ENCODE results near the gene ZC3H18. TPM values are rescaled to one million over a fixed set of nuclear protein-coding genes. Genes with fewer than 3 reads are reported as not detected.

The ZC3H18 gene
- total and polyA plus RNA-seq, 2 experiments from 2014 or later = 30.0 to 40.7 TPM

DNA sequence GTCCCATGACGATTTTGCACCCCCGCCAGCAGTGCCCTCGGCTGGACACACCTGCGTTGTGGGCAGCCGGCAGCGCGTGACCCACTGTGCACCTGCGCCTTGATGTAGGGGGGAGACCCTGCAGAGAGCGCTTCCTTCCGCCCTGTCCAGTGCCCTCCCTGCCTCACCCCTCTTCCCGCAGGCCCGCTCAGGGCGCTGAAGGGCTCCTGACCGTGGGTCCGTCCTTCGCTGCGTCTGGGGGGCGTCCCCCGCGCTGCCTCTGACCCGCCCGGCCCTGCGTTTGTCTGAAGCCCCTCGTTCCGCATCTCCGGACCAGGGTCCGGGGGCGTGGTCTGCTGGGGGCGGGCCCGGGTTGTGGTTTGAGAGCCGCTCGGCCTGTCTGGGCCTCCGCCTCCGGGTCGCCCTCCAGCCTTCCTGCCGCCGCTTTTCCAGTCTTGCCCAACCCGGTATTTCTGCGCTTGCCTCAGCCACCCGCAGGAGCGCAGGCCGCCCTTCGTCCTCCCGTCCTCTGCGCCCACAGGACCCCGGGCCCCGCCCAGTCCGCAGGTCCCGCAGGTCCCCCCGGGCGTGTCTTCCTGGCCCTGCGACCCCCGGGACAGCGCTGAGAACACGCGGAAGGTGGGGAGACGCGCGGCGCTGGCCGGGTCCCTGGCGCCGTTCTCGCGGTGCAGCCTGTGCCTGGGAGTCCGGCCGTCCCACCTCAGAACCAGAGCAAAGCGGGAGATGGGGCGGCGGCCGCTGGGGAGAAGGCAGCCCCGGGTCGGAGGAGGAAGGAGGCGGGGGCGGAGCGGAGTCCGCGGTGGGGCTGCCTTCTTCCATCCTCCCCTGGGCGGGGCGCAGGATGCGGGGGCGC lies 64.2 kb downstream of the ZC3H18 start (continued):
- TF ChIP-seq, protein P1, sequence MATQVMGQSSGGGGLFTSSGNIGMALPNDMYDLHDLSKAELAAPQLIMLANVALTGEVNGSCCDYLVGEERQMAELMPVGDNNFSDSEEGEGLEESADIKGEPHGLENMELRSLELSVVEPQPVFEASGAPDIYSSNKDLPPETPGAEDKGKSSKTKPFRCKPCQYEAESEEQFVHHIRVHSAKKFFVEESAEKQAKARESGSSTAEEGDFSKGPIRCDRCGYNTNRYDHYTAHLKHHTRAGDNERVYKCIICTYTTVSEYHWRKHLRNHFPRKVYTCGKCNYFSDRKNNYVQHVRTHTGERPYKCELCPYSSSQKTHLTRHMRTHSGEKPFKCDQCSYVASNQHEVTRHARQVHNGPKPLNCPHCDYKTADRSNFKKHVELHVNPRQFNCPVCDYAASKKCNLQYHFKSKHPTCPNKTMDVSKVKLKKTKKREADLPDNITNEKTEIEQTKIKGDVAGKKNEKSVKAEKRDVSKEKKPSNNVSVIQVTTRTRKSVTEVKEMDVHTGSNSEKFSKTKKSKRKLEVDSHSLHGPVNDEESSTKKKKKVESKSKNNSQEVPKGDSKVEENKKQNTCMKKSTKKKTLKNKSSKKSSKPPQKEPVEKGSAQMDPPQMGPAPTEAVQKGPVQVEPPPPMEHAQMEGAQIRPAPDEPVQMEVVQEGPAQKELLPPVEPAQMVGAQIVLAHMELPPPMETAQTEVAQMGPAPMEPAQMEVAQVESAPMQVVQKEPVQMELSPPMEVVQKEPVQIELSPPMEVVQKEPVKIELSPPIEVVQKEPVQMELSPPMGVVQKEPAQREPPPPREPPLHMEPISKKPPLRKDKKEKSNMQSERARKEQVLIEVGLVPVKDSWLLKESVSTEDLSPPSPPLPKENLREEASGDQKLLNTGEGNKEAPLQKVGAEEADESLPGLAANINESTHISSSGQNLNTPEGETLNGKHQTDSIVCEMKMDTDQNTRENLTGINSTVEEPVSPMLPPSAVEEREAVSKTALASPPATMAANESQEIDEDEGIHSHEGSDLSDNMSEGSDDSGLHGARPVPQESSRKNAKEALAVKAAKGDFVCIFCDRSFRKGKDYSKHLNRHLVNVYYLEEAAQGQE (IDR thresholded peaks at IDR 0.05; ENCODE audit: unreplicated experiment) = no peak
- TF ChIP-seq ZNF331 (CRISPR knock-in tag; IDR thresholded peaks at IDR 0.05; ENCODE audit: low read depth) (no peak), EZH2 (IDR thresholded peaks at IDR 0.05; ENCODE audit: low read depth, unreplicated experiment) (no peak)
- TF ChIP-seq, protein P2, sequence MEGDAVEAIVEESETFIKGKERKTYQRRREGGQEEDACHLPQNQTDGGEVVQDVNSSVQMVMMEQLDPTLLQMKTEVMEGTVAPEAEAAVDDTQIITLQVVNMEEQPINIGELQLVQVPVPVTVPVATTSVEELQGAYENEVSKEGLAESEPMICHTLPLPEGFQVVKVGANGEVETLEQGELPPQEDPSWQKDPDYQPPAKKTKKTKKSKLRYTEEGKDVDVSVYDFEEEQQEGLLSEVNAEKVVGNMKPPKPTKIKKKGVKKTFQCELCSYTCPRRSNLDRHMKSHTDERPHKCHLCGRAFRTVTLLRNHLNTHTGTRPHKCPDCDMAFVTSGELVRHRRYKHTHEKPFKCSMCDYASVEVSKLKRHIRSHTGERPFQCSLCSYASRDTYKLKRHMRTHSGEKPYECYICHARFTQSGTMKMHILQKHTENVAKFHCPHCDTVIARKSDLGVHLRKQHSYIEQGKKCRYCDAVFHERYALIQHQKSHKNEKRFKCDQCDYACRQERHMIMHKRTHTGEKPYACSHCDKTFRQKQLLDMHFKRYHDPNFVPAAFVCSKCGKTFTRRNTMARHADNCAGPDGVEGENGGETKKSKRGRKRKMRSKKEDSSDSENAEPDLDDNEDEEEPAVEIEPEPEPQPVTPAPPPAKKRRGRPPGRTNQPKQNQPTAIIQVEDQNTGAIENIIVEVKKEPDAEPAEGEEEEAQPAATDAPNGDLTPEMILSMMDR (conservative IDR thresholded peaks at IDR 0.05; ENCODE audit: low read depth in 2 of 2) = no peak

DNA sequence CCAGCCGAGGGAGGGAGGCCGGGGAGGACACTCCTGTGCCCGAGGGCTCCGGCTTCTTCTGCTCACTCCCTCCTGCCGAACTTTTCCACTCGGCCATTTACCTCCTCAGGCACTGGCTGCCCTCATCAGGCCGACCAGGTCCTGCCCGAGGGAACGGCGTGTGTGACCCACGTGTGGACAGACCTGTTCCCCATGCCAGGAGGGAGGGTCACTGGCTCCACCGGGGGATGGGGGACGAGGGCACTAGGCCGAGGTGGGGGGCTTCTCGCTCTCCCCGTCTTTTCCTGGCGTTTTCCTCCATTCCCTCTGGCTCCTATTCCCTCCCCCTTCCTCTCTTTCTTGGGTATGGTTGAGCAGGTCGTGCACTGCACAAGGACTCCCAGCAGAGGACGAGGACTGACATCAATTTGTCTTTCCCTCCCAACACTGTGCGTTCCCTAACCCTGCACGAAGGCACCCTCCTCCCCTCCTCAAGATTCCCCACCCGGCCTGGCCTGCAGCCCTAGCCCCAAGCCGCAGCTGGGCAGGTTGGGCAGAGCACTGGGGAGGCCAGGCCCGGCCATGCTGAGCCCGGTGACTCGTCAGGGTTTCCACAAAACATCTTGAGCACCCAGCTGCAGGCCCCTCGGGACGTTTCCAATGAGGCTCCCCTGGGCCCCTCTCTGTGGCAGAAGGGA lies 64.9 kb downstream of the ZC3H18 start:
- H3K4me3 ChIP-seq = peak overlapping the region; percentile 89
- H3K27me3 Mint-ChIP-seq (ENCODE audit: insufficient read depth, low read depth, poor library complexity) = peaks cover 21% of the 10 kb centered on the region
- no peak overlapping the region for H3K27ac Mint-ChIP-seq
- 0 out of 2 replicates have a peak, but pooled peaks cover 19% of the 10 kb centered on the region for H3F3A ChIP-seq (replicated peaks; ENCODE audit: low read depth)
- H3K27ac ChIP-seq (ENCODE audit: low read depth) = no peak overlapping the region
- H3K9me3 Mint-ChIP-seq = 0 out of 3 replicates have a peak, but pooled peaks cover under 1% of the 10 kb centered on the region
- peak overlapping the region; percentile 71 for H3K4me3 Mint-ChIP-seq
- peaks cover 40% of the 10 kb centered on the region for H3K4me1 Mint-ChIP-seq
- no peaks in the 10 kb centered on the region; the same call in 1 of the 2 replicates for H3K27me3 ChIP-seq (ENCODE audit: insufficient read depth)
- 0 out of 2 replicates have a peak, but pooled peaks cover 2% of the 10 kb centered on the region for H3K36me3 ChIP-seq (ENCODE audit: insufficient read depth)
- peak overlapping the region; percentile 91 for H3K4me2 ChIP-seq
- no peak for DNase-seq (ENCODE audit: low spot score)
- no peaks in the 10 kb centered on the region for H3K9me2 ChIP-seq (ENCODE audit: insufficient read depth)
- no peak overlapping the region for H2AFZ ChIP-seq
- peaks cover 14% of the 10 kb centered on the region; the same call in 2 of the 3 replicates for H3K36me3 Mint-ChIP-seq (ENCODE audit: low read depth)
- H4K20me1 ChIP-seq (replicated peaks; ENCODE audit: insufficient read depth) = no peaks in the 10 kb centered on the region
- no peak; the same call in 2 of the 3 replicates for ATAC-seq
- no peaks in the 10 kb centered on the region for H3K79me2 ChIP-seq (replicated peaks; ENCODE audit: insufficient read depth)
- TF ChIP-seq, protein P2 (conservative IDR thresholded peaks at IDR 0.05; ENCODE audit: low read depth in 2 of 2) = peak in 1 of 2 experiments; percentile 2; a peak in 1 of 4 replicates
- no peak for TF ChIP-seq ZNF331 (CRISPR knock-in tag; IDR thresholded peaks at IDR 0.05; ENCODE audit: low read depth)
- H3K4me1 ChIP-seq (ENCODE audit: insufficient read depth) = peaks cover 25% of the 10 kb centered on the region
